Endothelial cell of umbilical vein (primary cell): Measurements from ENCODE around the gene GLRX.

Experiments
- CTCF ChIP-seq, 2 donors: IDR thresholded peaks; 1 replicate in 1 of 2; 2 replicates in 1 of 2; pipeline ENCODE4 v1.5.1; 2011; ENCODE audit warnings: low read length in 2 of 2, mild to moderate bottlenecking in 2 of 2, moderate library complexity in 2 of 2, control low read depth in 1 of 2, inconsistent platforms in 1 of 2, low read depth in 1 of 2; ENCODE audit not compliant: insufficient read depth in 1 of 2; ENCODE audit errors: extremely low read depth in 1 of 2
- MYC ChIP-seq: IDR thresholded peaks from one replicate; pipeline ENCODE4 v1.6.1; 2011; ENCODE audit warnings: mild to moderate bottlenecking, low read depth, low read length
- POLR2A ChIP-seq: IDR thresholded peaks from 2 replicates; pipeline ENCODE4 v1.6.1; 2012; ENCODE audit warnings: low read depth, mild to moderate bottlenecking, control low read depth, low read length

- TF ChIP-seq POLR2A (no peak), CTCF (IDR thresholded peaks at IDR 0.05; ENCODE audit: extremely low read depth in 1 of 2, insufficient read depth in 1 of 2, low read depth in 1 of 2, low read length in 2 of 2) (no peak), MYC (no peak)
Measured at GRCh38 chr5:95779611-95780010, 42.9 kb downstream of the GLRX start.
